Measurements from ENCODE around the gene UNC13B.
"Not testable (repeated sequence)": the region's sequence is repeated elsewhere in the genome, so short reads cannot be mapped to it uniquely, and the experiment has no call there.

The UNC13B gene

GRCh38 chr9:35395706-35396101 lies 233.9 kb downstream of the UNC13B start:
- no peak for DNase-seq

DNA sequence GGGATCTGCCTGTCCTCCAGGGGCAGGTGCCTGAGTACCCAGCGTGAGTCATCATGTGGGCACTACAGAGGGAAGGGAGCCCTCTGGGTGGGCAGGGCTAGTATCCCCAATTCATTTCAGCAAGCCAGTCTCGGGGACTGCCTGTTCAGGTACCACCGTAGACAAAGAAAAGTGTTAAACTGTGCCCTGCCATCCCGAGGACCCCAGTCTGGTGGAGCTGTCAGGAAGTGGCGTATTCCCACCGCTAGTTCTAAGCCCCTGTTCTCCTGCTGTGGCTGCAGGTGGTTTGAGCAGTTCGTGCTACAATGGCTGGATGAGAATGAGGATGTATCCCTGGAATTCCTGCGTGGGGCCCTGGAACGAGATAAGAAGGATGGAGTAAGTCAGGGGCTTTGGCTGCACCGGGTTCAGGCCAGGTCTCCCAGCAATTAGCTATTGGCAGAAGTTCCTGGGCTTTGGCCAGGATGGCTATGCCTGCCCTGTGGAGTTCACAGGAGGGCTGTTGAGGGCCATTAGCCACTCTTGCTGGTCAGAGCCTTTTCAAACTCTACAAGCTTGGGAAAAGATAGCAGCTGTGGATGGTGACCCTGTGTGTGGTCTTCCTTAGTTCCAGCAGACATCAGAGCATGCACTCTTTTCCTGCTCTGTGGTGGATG lies 234.9 kb downstream of the UNC13B start:
- no peak for DNase-seq

- no peak for DNase-seq
These were observed 235.4 kb downstream of the UNC13B start for GRCh38 chr9:35397216-35397698.

GRCh38 chr9:35397923-35398322 lies 236.1 kb downstream of the UNC13B start:
- DNase-seq = no peak

DNA sequence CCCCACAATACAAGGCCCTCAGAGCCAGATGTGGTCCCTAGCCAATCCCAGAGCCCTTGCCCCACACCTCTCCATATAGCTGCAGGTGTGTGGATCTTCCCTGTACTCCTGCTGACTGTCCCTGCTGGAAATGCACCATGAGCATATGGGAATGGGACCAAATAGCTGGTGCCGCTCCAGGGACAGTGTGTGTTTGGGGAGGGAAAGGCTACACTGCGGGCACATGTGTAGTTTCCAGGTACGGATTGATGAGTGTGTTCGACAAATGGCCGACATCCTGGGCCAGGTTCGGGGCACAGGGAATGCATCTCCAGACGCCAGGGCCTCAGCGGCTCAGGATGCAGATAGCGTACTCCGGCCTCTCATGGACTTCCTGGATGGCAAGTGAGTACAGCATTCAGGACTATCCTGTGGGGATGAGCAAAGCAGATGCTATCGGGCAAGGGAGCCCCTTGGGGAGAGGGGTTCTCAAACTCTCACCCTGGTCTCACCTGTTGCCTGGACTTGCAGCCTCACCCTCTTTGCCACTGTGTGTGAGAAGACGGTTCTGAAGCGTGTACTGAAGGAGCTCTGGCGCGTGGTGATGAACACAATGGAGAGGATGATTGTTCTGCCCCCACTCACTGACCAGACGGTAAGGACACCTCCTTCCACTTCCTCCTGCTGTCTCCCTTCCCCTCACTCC lies 237.0 kb downstream of the UNC13B start:
- no peak for DNase-seq

DNA sequence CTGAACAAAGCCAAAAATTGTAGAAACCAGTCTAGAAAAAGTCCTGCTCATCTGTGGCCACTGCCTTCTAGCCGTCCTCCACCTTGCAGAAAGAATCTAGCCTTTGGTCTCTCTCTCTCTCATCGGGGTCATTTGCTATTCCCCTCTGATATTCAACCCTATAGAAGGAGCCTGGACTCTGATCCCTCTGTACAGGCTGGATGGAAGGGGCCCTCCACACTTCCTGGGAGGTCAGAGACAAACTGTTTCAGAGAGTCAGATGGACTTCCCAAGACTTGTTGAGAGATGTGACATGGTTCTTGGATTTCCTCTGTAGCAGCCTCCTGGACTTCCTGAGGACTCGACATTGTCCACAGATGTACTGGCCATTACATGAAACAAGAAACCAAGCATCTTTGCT lies 243.1 kb downstream of the UNC13B start:
- no peak for DNase-seq

DNA sequence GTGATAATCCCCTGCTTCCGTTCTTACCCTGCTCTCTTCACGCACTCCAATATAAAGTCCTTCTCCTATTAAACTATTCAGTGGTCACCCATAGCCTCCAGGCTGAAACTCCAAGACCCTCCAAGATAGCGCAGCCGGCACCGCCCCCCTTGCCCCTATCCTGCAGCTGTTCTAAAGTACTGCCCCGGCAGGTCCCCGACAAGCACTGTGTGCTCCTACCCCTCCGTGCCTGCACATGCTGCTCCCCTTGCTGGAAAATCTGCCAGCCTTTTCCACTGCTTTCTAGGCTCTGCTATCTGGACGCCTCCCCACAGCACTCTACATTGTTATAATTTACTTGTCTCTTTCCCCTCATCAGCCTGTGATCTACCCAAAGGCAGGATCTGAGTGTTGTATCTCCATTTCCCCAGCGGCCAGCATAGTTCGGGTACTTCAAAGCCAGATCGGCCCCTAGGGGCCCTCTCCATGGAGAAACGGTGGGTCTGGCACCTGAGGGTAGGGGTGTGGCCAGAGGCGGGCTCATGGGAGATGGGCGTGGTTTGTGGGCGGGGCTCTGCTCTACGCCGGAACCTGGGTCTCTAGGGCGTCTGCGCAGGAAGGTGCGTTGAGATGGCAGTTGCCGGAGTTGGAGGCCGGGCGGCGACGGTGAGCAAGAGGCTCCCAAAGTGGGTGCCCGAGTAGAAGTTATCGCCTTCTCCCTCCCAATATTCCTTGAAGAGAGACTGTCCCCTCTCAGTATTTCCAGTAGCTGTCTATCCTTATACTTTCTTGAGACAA lies 244.6 kb downstream of the UNC13B start:
- DNase-seq = no peak

DNA sequence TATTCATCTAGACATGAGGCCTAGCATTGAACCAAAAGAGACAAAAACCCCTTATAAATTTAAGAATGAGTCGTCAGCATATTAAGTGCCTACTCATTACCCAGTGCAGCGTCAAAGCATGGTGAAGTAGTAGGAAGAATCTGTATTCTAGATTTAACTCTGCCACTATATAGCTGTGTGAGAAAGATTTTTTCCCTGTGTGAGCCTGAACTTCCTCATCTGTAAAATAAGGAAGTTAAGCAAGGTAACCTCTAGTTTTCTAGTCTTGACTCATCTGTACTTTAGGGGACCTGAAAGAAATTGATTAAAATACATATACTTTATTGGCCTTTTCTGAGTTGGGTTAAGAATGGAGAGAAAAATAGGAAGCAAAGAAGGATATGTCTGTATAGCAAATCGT lies 246.0 kb downstream of the UNC13B start:
- no peak for DNase-seq

DNA sequence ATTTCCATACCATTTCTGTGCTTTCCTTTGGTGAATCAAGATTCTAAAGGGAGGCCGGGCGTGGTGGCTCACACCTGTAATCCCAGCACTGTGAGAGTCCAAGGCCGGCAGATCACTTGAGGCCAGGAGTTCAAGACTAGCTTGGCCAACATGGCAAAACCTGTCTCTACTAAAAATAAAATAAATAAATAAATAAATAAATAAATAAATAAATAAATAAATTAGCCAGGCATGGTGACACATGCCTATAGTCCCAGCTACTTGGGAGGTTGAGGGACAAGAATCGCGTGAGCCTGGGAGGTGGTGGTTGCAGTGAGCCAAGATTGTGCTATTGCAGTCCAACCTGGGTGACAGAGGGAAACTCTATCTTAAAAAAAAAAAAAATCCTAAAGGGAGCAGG lies 247.6 kb downstream of the UNC13B start:
- DNase-seq = not testable (repeated sequence)

DNA sequence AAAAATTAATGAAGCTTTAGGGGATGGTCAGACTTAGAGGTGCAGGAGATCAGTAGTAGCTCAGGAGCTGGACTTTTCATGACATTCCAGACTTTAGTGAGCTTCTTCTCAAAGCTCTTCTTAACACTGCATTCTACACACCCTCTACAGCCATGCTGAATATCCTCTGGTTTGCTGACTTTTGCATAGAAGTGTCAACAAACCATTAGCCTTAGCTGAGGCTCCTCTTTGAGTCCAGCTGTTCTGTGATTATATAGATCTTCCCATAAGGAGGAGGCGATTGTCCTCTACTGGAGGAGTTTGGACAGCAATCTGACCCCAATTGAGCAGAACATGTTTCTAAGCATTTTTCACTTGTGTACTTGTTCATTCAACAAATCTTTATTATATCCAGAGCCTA lies 253.1 kb downstream of the UNC13B start:
- no peak for DNase-seq

- no peak for DNase-seq
These were observed 253.7 kb downstream of the UNC13B start for GRCh38 chr9:35415402-35416097.

- no peak for DNase-seq
These were observed 254.3 kb downstream of the UNC13B start for GRCh38 chr9:35416098-35416427.

DNA sequence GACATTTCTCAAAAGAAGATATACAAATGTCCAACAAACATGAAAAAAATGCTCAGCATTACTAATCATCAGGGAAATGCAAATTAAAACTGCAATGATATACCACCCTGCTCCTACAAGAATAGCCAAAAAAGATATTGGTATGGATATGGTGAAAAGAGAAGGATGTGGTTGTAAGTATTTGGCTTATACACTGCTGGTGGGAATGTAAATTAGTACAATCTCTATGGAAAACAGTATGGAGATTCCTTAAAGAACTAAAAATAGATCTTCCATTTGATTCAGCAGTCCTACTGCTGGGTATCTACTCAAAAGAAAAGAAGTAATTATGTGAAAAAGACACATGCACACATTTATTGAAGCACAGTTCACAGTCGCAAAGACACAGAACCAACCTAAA lies 260.5 kb downstream of the UNC13B start:
- DNase-seq = no peak

DNA sequence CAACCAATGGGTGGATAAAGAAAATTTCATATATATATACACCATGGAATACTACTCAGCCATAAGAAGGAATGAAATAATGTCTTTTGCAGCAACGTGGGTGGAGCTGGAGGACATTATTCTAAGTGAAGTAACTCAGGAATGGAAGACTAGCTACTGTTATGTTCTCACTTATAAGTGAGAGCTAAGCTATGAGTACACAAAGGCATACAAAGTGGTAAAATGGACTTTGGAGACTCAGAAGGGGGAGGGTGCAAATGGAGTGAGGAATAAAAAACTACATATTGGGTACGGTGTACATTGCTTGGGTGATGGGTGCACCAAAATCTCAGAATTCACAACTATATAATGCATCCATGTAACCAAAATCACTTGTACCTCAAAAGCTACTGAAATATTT lies 260.9 kb downstream of the UNC13B start:
- no peak for DNase-seq

GRCh38 chr9:35423499-35423898 lies 261.7 kb downstream of the UNC13B start:
- DNase-seq = no peak

GRCh38 chr9:35424356-35425352 lies 262.8 kb downstream of the UNC13B start:
- no peak for DNase-seq

DNA sequence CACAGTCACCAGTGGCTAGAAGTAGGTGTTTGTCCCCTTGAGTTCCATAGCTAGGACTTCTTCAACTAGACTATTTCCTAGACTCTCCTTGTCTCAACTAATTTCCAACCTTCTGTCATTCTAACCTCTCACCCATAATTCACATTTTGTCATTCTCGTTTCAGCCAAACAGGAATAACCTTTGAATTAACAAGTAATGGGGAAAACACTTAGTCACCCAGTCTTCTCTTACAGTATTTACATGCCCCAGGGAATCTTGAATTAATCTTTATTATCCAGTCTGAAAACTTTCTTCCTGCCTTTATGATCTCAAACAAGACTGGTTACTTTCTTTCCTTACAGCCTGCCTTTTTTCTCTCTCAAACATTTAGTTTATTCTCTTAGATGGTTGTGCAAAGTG lies 264.8 kb downstream of the UNC13B start:
- no peak for DNase-seq

DNA sequence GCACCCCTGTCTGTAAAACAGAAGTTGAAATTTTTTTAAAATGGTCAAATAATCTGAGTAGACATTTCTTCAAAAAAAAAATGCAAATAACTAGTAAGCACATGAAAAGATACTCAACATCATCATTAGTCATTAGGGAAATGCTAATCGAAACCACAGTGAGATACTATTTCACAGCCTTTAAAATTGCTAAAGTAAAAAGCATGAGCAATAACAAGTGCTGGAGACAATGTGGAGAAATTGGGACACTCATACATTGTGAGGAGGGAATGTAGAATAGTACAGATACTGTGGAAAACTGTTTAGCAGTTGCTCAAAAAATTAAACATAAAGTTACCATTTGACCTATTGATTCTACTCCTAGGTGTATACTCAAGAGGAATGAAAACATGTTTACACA lies 269.7 kb downstream of the UNC13B start:
- no peak for DNase-seq

- no peak for DNase-seq
These were observed 270.3 kb downstream of the UNC13B start for GRCh38 chr9:35432076-35432475.

GRCh38 chr9:35436933-35437332 lies 275.1 kb downstream of the UNC13B start:
- DNase-seq = no peak

DNA sequence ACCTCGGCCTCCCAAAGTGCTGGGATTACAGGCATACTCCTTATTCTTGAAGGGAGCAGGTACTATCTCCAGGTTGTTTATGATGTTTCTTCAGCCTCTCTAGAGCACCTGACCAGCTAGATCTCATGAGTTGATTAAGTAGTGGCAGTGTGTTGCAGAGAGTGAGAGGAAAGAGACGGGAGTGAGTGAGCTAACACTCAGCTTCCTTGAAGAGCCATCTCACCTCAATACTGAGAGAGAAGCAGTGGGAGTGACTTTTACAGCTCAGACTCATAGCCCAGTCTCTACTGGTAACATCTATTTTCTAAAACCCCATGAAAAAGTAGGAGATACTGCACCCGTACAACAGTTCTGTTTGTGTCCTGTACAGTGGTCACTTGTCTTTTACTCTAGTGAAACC lies 284.2 kb downstream of the UNC13B start:
- no peak for DNase-seq

- no peak for DNase-seq
These were observed 286.7 kb downstream of the UNC13B start for GRCh38 chr9:35448496-35448895.

All from NCI-H1048 (cell line).